Left renal cortex interstitium (tissue), 4 donors: Measurements from ENCODE around the gene TMEM38A. TPM values are rescaled to one million over a fixed set of nuclear protein-coding genes. Genes with fewer than 3 reads are reported as not detected.
"Not testable (repeated sequence)": the region's sequence is repeated elsewhere in the genome, so short reads cannot be mapped to it uniquely, and the experiment has no call there.

ENCODE experiments used
- DNase-seq, 4 donors: peaks; one replicate each; pipeline ENCODE4 v3.0.0-alpha.2; 2013; ENCODE audit warnings: low read depth in 4 of 4, low spot score in 2 of 4, missing footprints in 1 of 4
- polyA plus RNA-seq, 4 donors: library from polyadenylated mRNA; unstranded; fragments of 120-200 nt; gene quantifications; one replicate each; pipeline ENCODE4 v1.2.1, GENCODE V29; 2013; ENCODE audit not compliant: insufficient read length in 4 of 4

Gene TMEM38A
- polyA plus RNA-seq, 4 donors: 6.0 to 12.7 (median 8.8) TPM

GRCh38 chr19:16673231-16673630, 12.3 kb downstream of the TMEM38A start:
- no peak for DNase-seq

GRCh38 chr19:16673839-16674238, 12.9 kb downstream of the TMEM38A start:
- DNase-seq: not testable (repeated sequence)

- DNase-seq: no peak
Measured at GRCh38 chr19:16676101-16676798, 15.3 kb downstream of the TMEM38A start.

- no peak for DNase-seq
Measured at GRCh38 chr19:16677055-16677454, 16.1 kb downstream of the TMEM38A start.

- no peak for DNase-seq
Measured at GRCh38 chr19:16678498-16678897, 17.6 kb downstream of the TMEM38A start.

GRCh38 chr19:16679811-16680210, 18.9 kb downstream of the TMEM38A start:
- no peak for DNase-seq

- DNase-seq: no peak
Measured at GRCh38 chr19:16682539-16682938, 21.6 kb downstream of the TMEM38A start.

GRCh38 chr19:16684216-16684615, 23.3 kb downstream of the TMEM38A start:
- DNase-seq: no peak

- no peak for DNase-seq
Measured at GRCh38 chr19:16688084-16688483, 27.1 kb downstream of the TMEM38A start.

GRCh38 chr19:16698914-16699313, 38.0 kb downstream of the TMEM38A start:
- no peak for DNase-seq

- DNase-seq: no peak
Measured at GRCh38 chr19:16702123-16702522, 41.2 kb downstream of the TMEM38A start.

GRCh38 chr19:16703677-16704076, 42.7 kb downstream of the TMEM38A start:
- no peak for DNase-seq

GRCh38 chr19:16710870-16711269, 49.9 kb downstream of the TMEM38A start:
- DNase-seq: not testable (repeated sequence)

GRCh38 chr19:16712295-16712694, 51.4 kb downstream of the TMEM38A start:
- not testable (repeated sequence) for DNase-seq

- DNase-seq: peak in 1 of 4 donors; percentile 23
Measured at GRCh38 chr19:16714702-16715287, 53.9 kb downstream of the TMEM38A start.

- DNase-seq: no peak
Measured at GRCh38 chr19:16715611-16716010, 54.7 kb downstream of the TMEM38A start.

GRCh38 chr19:16721051-16721450, 60.1 kb downstream of the TMEM38A start:
- no peak for DNase-seq

GRCh38 chr19:16722591-16722990, 61.7 kb downstream of the TMEM38A start:
- no peak for DNase-seq

GRCh38 chr19:16726916-16727315, 66.0 kb downstream of the TMEM38A start:
- DNase-seq: no peak

- DNase-seq: not testable (repeated sequence)
Measured at GRCh38 chr19:16735650-16736266, 74.8 kb downstream of the TMEM38A start.

GRCh38 chr19:16736709-16737108, 75.8 kb downstream of the TMEM38A start:
- DNase-seq: no peak

- peak in 1 of 4 donors; percentile 25 for DNase-seq
Measured at GRCh38 chr19:16737911-16738310, 77.0 kb downstream of the TMEM38A start.
